A549 (cell line): Measurements from ENCODE around the gene PSMB5. TPM values are rescaled to one million over a fixed set of nuclear protein-coding genes. Genes with fewer than 3 reads are reported as not detected.

Experiments
- ATAC-seq, 2 experiments: fragments of 200-7000 bp in 1 of 2; fragments of >200 bp in 1 of 2; cut with Nextera tagmentation in 1 of 2; cut with Tn5 transposase in 1 of 2; 3 replicates each; pipeline versions ENCODE4 v1.8.0 to v1.9.1; 2018 to 2020; ENCODE audit warnings: mild to moderate bottlenecking in 1 of 2, moderate library complexity in 1 of 2
- CTCF ChIA-PET: fragments of 300-600 bp; sonication (Branson Sonifier 250); formaldehyde crosslinking; extraction: SDS; loops from one replicate; lab custom pipeline; 2021; ENCODE audit warnings: antibody characterized with exemption, inconsistent platforms; lab: Yijun Ruan, JAX
- POLR2A ChIA-PET: fragments of 350-600 bp; formaldehyde crosslinking; extraction: SDS; loops from one replicate; lab custom pipeline; 2021; ENCODE audit warnings: antibody characterized with exemption, inconsistent platforms; lab: Yijun Ruan, JAX
- DNase-seq, 2 experiments: peaks; one replicate each; pipeline versions ENCODE4 v3.0.0 to v3.0.0-alpha.2; 2011 to 2016; ENCODE audit warnings: low read depth in 1 of 2, low spot score in 1 of 2
- FAIRE-seq: peaks from 2 replicates; lab custom pipeline; 2011; peaks lifted over from hg19 to GRCh38; lab: Jason Lieb, UNC
- H3K27ac ChIP-seq, 2 experiments: fragments of >200 bp; sonication (Bioruptor Twin); formaldehyde crosslinking; 3 replicates each; pipeline ENCODE4 v1.5.1; 2016 to 2017
- H3K4me1 ChIP-seq: fragments of >200 bp; sonication (Bioruptor Twin); formaldehyde crosslinking; 3 replicates; pipeline ENCODE4 v1.6.1; 2016
- H3K4me2 ChIP-seq: fragments of >200 bp; sonication (Bioruptor Twin); formaldehyde crosslinking; 3 replicates; pipeline ENCODE4 v1.6.1; 2016
- H3K4me3 ChIP-seq: fragments of >200 bp; sonication (Bioruptor Twin); formaldehyde crosslinking; 3 replicates; pipeline ENCODE4 v1.5.1; 2016
- H3K9me3 ChIP-seq: fragments of >200 bp; sonication (Bioruptor Twin); formaldehyde crosslinking; 3 replicates; pipeline ENCODE4 v1.6.1; 2016
- BCL3 ChIP-seq: fragments of >200 bp; sonication (Bioruptor Twin); formaldehyde crosslinking; IDR thresholded peaks from 3 replicates; pipeline ENCODE4 v1.6.1; 2016
- CHD2 ChIP-seq: fragments of 150-350 bp; IDR thresholded peaks from 2 replicates; pipeline ENCODE4 v1.6.1; 2014; ENCODE audit warnings: low read length; ENCODE audit not compliant: partially characterized antibody
- CHD4 ChIP-seq: fragments of 200-600 bp; sonication (generic); IDR thresholded peaks from 2 replicates; pipeline ENCODE4 v1.6.1; 2016; ENCODE audit warnings: antibody characterized with exemption, mild to moderate bottlenecking, borderline replicate concordance
- CTCF ChIP-seq: fragments of >200 bp; sonication (Bioruptor Twin); formaldehyde crosslinking; IDR thresholded peaks from 3 replicates; pipeline ENCODE4 v1.5.1; 2016
- E2F6 ChIP-seq: IDR thresholded peaks from 2 replicates; pipeline ENCODE4 v1.6.1; 2012; ENCODE audit warnings: low read depth, borderline replicate concordance
- ELK1 ChIP-seq: fragments of 150-350 bp; IDR thresholded peaks from 2 replicates; pipeline ENCODE4 v1.6.1; 2014; ENCODE audit warnings: low read depth, mild to moderate bottlenecking, low read length
- ESRRA ChIP-seq: fragments of 150-350 bp; IDR thresholded peaks from 2 replicates; pipeline ENCODE4 v1.6.1; 2014; ENCODE audit warnings: mild to moderate bottlenecking, low read length, borderline replicate concordance
- FOSL2 ChIP-seq, 2 experiments: fragments of 450-650 bp in 1 of 2; fragments of >200 bp in 1 of 2; sonication (Bioruptor Twin) in 1 of 2; formaldehyde crosslinking; IDR thresholded peaks; 2 replicates each; pipeline versions ENCODE4 v1.5.0 to v1.6.1; 2016 to 2020; ENCODE audit warnings: mild to moderate bottlenecking in 1 of 2, moderate library complexity in 1 of 2
- FOXS1 ChIP-seq: fragments of 250-450 bp; sonication (Bioruptor Pico); IDR thresholded peaks from 2 replicates; pipeline ENCODE4 v1.5.0; 2020; ENCODE audit warnings: mild to moderate bottlenecking, moderate library complexity
- GATA3 ChIP-seq: IDR thresholded peaks from 2 replicates; pipeline ENCODE4 v1.6.1; 2012; ENCODE audit warnings: borderline replicate concordance
- HOXB13 ChIP-seq: fragments of 250-450 bp; sonication (Bioruptor Pico); IDR thresholded peaks from 2 replicates; pipeline ENCODE4 v1.5.0; 2020; ENCODE audit warnings: low read depth, mild to moderate bottlenecking, moderate library complexity
- JUN ChIP-seq, 2 experiments: fragments of >200 bp; sonication (Bioruptor Twin); formaldehyde crosslinking; IDR thresholded peaks; 2 replicates in 1 of 2; 3 replicates in 1 of 2; pipeline ENCODE4 v1.6.1; 2016 to 2017
- KDM1A ChIP-seq: fragments of 200-600 bp; sonication (generic); IDR thresholded peaks from 2 replicates; pipeline ENCODE4 v1.6.1; 2016; ENCODE audit warnings: low read depth, mild to moderate bottlenecking
- MAFK ChIP-seq: fragments of 450-650 bp; IDR thresholded peaks from 2 replicates; pipeline ENCODE4 v1.6.1; 2014; ENCODE audit not compliant: partially characterized antibody
- MAX ChIP-seq: IDR thresholded peaks from 2 replicates; pipeline ENCODE4 v1.6.1; 2012
- MYC ChIP-seq: IDR thresholded peaks from 2 replicates; pipeline ENCODE4 v1.6.1; 2012; ENCODE audit warnings: mild to moderate bottlenecking, inconsistent platforms, low read length, improper control_type of control experiment, borderline replicate concordance
- NFE2L2 ChIP-seq: fragments of 150-350 bp; conservative IDR thresholded peaks from 2 replicates; pipeline ENCODE4 v1.6.1; 2014; ENCODE audit warnings: low read length
- PBX3 ChIP-seq: IDR thresholded peaks from 2 replicates; pipeline ENCODE4 v1.6.1; 2012
- RAD21 ChIP-seq, 2 experiments: fragments of >200 bp in 1 of 2; sonication (Bioruptor Twin) in 1 of 2; formaldehyde crosslinking in 1 of 2; IDR thresholded peaks in 1 of 2; conservative IDR thresholded peaks in 1 of 2; 2 replicates in 1 of 2; 3 replicates in 1 of 2; pipeline ENCODE4 v1.6.1; 2012 to 2018; ENCODE audit warnings: inconsistent platforms in 1 of 2
- SMC3 ChIP-seq: fragments of >200 bp; sonication (Bioruptor Twin); formaldehyde crosslinking; IDR thresholded peaks from 3 replicates; pipeline ENCODE4 v1.6.1; 2018; ENCODE audit warnings: inconsistent platforms
- SREBF2 ChIP-seq: fragments of 450-650 bp; IDR thresholded peaks from 2 replicates; pipeline ENCODE4 v1.6.1; 2014; ENCODE audit warnings: mild to moderate bottlenecking, moderate library complexity
- ZNF302 ChIP-seq: fragments of 250-450 bp; sonication (Bioruptor Pico); IDR thresholded peaks from 2 replicates; pipeline ENCODE4 v1.9.0; 2021; ENCODE audit warnings: inconsistent platforms, mild to moderate bottlenecking, moderate library complexity
- ZSCAN20 ChIP-seq: fragments of 250-450 bp; sonication (Bioruptor Pico); IDR thresholded peaks from 2 replicates; pipeline ENCODE4 v1.8.0; 2022; ENCODE audit warnings: mild to moderate bottlenecking, moderate library complexity
- WGBS: methylation state at CpG from one replicate; pipeline ENCODE4 v1.1.6; 2017; ENCODE audit errors: missing lambda C conversion rate; 5-methylcytosine and 5-hydroxymethylcytosine counted together
- polyA plus RNA-seq, 4 experiments: library from polyadenylated mRNA; depleted of rRNA in 3 of 4; stranded (reverse); fragments of >200 nt; fragmentation: RNase III in 1 of 4; extraction: RNeasy Plus Mini Kit Qiagen cat#74134 plus additional on column Dnase treatment in 1 of 4; gene quantifications; 2 replicates in 3 of 4; 3 replicates in 1 of 4; pipeline ENCODE4 v1.2.3, GENCODE V29; 2011 to 2017

Gene PSMB5
- polyA plus RNA-seq, 2 of the 4 experiments (the other 2 are of a cell fraction), result 283 to 365 TPM

- Histone ChIP-seq H3K4me1 (peaks cover 27% of the 10 kb centered on the region), H3K4me3 (peak overlapping the region; percentile 58), H3K9me3 (no peaks in the 10 kb centered on the region), H3K4me2 (peak overlapping the region; percentile 91), H3K27ac (peak overlapping the region; percentile 88 to 93)
- 26% methylated on average over 8 of the region's 8 CpGs for WGBS
- ChIA-PET CTCF (interaction anchor here (1.3 to 4.1 kb wide), 3 partner anchors 12 to 47 kb away, joined by 5 to 73 read pairs (median 64); partner anchors contain the start of gene CDH24), POLR2A (no interaction called here)
- DNase-seq (no peak), FAIRE-seq (no peak), ATAC-seq (no peak)
- TF ChIP-seq FOSL2 (IDR thresholded peaks at IDR 0.05) (no peak), FOSL2 (CRISPR knock-in tag; IDR thresholded peaks at IDR 0.05) (no peak), ZSCAN20 (CRISPR knock-in tag) (no peak), GATA3 (no peak), MAX (no peak)
These were observed 25.2 kb downstream of the PSMB5 start for GRCh38 chr14:23009483-23009938.

- WGBS, result 70% methylated on average over 3 of the region's 3 CpGs
- TF ChIP-seq HOXB13 (CRISPR knock-in tag) (no peak), JUN (IDR thresholded peaks at IDR 0.05) (no peak)
- FAIRE-seq (no peak), ATAC-seq (no peak), DNase-seq (no peak)
- H3K4me2 ChIP-seq, result peak overlapping the region; percentile 91
- POLR2A ChIA-PET, result interaction anchor here (0.7 kb wide), 1 partner anchor 15 kb away, joined by 4 read pairs; no protein-coding TSS in a partner anchor
- no peak overlapping the region for H3K4me3 ChIP-seq
- no peaks in the 10 kb centered on the region for H3K9me3 ChIP-seq
- CTCF ChIA-PET, result interaction anchor here (1.3 to 4.1 kb wide), 4 partner anchors 13 to 48 kb away, joined by 5 to 73 read pairs (median 62); partner anchors contain the start of gene CDH24
- peak overlapping the region in 1 of 2 experiments; percentile 3; a peak in 1 of 6 replicates for H3K27ac ChIP-seq
- H3K4me1 ChIP-seq, result peaks cover 27% of the 10 kb centered on the region
These were observed 25.9 kb downstream of the PSMB5 start for GRCh38 chr14:23008831-23009230.

GRCh38 chr14:23006544-23007419, 27.9 kb downstream of the PSMB5 start:
- ATAC-seq (peak; percentile 96 to 98), FAIRE-seq (peak; percentile 79), DNase-seq (peak; percentile 97 to 99)
- POLR2A ChIA-PET, result interaction anchor here (0.7 to 2.7 kb wide), 16 partner anchors 12 to 356 kb away, joined by 3 to 27 read pairs (median 8); partner anchors contain the start of genes ACIN1, AJUBA, C14orf119 and CDH24
- no peaks in the 10 kb centered on the region for H3K9me3 ChIP-seq
- peak overlapping the region; percentile 93 for H3K27ac ChIP-seq
- H3K4me1 ChIP-seq, result peaks cover 27% of the 10 kb centered on the region
- peak overlapping the region; percentile 60 for H3K4me3 ChIP-seq
- peak overlapping the region; percentile 81 for H3K4me2 ChIP-seq
- CTCF ChIA-PET, result interaction anchor here (0.6 to 4.1 kb wide), 27 partner anchors 8 to 450 kb away, joined by 3 to 73 read pairs (median 4); partner anchors contain the start of genes AJUBA and CDH24
- WGBS, result under 1% methylated on average over 36 of the region's 62 CpGs
- TF ChIP-seq NFE2L2 (0 out of 2 replicates have a peak, but pooled peaks have one; percentile 0), MAFK (peak; percentile 88), RAD21 (conservative IDR thresholded peaks at IDR 0.05 in 1 of 2, IDR thresholded peaks at IDR 0.05 in 1 of 2) (0 out of 5 replicates have a peak, but pooled peaks of 1 of the 2 experiments have one; percentile 11), ELK1 (no peak), PBX3 (peak; percentile 88; the same call in 1 of the 2 replicates), BCL3 (peak; percentile 83; the same call in 2 of the 3 replicates), JUN (IDR thresholded peaks at IDR 0.05) (peak; percentile 87 to 91), E2F6 (peak; percentile 88), ESRRA (no peak), FOSL2 (IDR thresholded peaks at IDR 0.05) (no peak), FOSL2 (CRISPR knock-in tag; IDR thresholded peaks at IDR 0.05) (peak; percentile 82), FOXS1 (0 out of 2 replicates have a peak, but pooled peaks have one; percentile 20), CHD2 (peak; percentile 36), SMC3 (0 out of 3 replicates have a peak, but pooled peaks have one; percentile 20), CTCF (peak; percentile 35; the same call in 2 of the 3 replicates), ZNF302 (CRISPR knock-in tag) (no peak), KDM1A (0 out of 2 replicates have a peak, but pooled peaks have one; percentile 46), MYC (peak; percentile 84), CHD4 (no peak), SREBF2 (no peak)
